Measurements from ENCODE around the gene SYT8. TPM values are rescaled to one million over a fixed set of nuclear protein-coding genes. Genes with fewer than 3 reads are reported as not detected.

Gene SYT8
- total RNA-seq, 1 experiment from 2014 or later = not detected

GRCh38 chr11:1830004-1830321 lies 4.8 kb upstream of the SYT8 start:
- H4K5ac ChIP-seq (ENCODE audit: insufficient read length, low read depth, low read length) = no peak overlapping the region
- no peaks in the 10 kb centered on the region for H3K27me3 ChIP-seq (ENCODE audit: insufficient read depth, low read length)
- no peaks in the 10 kb centered on the region for H3K79me1 ChIP-seq (ENCODE audit: insufficient read depth, low read depth, low read length, poor library complexity, severe bottlenecking)
- no peak overlapping the region for H3K4me2 ChIP-seq (ENCODE audit: insufficient read depth, insufficient read length, low read length)
- no peak overlapping the region for H3K18ac ChIP-seq (ENCODE audit: insufficient read length, low read depth, low read length)
- WGBS (ENCODE audit: extremely low coverage, insufficient read length, low lambda C conversion rate) = no CpG with 5 or more reads among the region's 6 CpGs
- no peak overlapping the region for H2BK5ac ChIP-seq (ENCODE audit: insufficient read length, low read length)
- H4K91ac ChIP-seq (ENCODE audit: insufficient read length, low read depth, low read length) = no peak overlapping the region
- TF ChIP-seq, protein P1, sequence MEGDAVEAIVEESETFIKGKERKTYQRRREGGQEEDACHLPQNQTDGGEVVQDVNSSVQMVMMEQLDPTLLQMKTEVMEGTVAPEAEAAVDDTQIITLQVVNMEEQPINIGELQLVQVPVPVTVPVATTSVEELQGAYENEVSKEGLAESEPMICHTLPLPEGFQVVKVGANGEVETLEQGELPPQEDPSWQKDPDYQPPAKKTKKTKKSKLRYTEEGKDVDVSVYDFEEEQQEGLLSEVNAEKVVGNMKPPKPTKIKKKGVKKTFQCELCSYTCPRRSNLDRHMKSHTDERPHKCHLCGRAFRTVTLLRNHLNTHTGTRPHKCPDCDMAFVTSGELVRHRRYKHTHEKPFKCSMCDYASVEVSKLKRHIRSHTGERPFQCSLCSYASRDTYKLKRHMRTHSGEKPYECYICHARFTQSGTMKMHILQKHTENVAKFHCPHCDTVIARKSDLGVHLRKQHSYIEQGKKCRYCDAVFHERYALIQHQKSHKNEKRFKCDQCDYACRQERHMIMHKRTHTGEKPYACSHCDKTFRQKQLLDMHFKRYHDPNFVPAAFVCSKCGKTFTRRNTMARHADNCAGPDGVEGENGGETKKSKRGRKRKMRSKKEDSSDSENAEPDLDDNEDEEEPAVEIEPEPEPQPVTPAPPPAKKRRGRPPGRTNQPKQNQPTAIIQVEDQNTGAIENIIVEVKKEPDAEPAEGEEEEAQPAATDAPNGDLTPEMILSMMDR (conservative IDR thresholded peaks at IDR 0.05) = no peak
- H3T11ph ChIP-seq (ENCODE audit: low read length) = no peak overlapping the region
- DNase-seq = no peak
- Mint-ChIP-seq H3K4me1 (peaks cover 3 to 9% of the 10 kb centered on the region in 2 experiments; a peak in 3 of 4 replicates), H3K27ac (no peak overlapping the region), H3K36me3 (ENCODE audit: insufficient read depth in 1 of 3, low read depth in 3 of 3) (no peaks in the 10 kb centered on the region), H3K4me3 (no peak overlapping the region), H3K27me3 (ENCODE audit: low read depth) (peaks cover 26% of the 10 kb centered on the region), H3K9me3 (no peaks in the 10 kb centered on the region)
- no peaks in the 10 kb centered on the region for H3K79me2 ChIP-seq (ENCODE audit: insufficient read depth, low read length)
- no peak overlapping the region for H2BK20ac ChIP-seq (ENCODE audit: low read depth, low read length, poor library complexity, severe bottlenecking)
- H2BK120ac ChIP-seq (ENCODE audit: low read depth, low read length, poor library complexity, severe bottlenecking) = no peak overlapping the region
- H3K4ac ChIP-seq (ENCODE audit: low read depth, low read length) = no peak overlapping the region
- no peak overlapping the region for H3K9ac ChIP-seq (ENCODE audit: extremely low read depth, insufficient read length, low read length)
- H2AFZ ChIP-seq (ENCODE audit: low read length) = no peak overlapping the region
- no peak overlapping the region for H2BK15ac ChIP-seq (ENCODE audit: low read depth, low read length)
- H3K9me3 ChIP-seq (ENCODE audit: control insufficient read depth, low read depth, low read length) = no peaks in the 10 kb centered on the region
- no peak overlapping the region for H4K8ac ChIP-seq (replicated peaks; ENCODE audit: insufficient read length, low read depth, low read length)
- H3K23me2 ChIP-seq (ENCODE audit: insufficient read length, low read depth, low read length, poor library complexity, severe bottlenecking) = peaks cover 3% of the 10 kb centered on the region
- H3K23ac ChIP-seq (ENCODE audit: insufficient read length, low read depth, low read length) = no peak overlapping the region
- no peak overlapping the region for H3K14ac ChIP-seq (ENCODE audit: insufficient read depth, low read length)
- H2BK12ac ChIP-seq (ENCODE audit: insufficient read length, low read depth, low read length) = no peak overlapping the region
- H3K27ac ChIP-seq (ENCODE audit: insufficient read length, low read depth, low read length) = no peak overlapping the region
- no peak overlapping the region for H3K56ac ChIP-seq (ENCODE audit: insufficient read length, low read depth, low read length)
- H3K4me1 ChIP-seq (ENCODE audit: insufficient read depth, low read length) = no peaks in the 10 kb centered on the region
- H4K20me1 ChIP-seq (ENCODE audit: control insufficient read depth, insufficient read depth, insufficient read length) = no peaks in the 10 kb centered on the region
- no peak overlapping the region for H2AK5ac ChIP-seq (ENCODE audit: insufficient read length, low read length)

All from H9 (cell line).